NCI-H1930 (cell line): Measurements from ENCODE around the gene BAMBI.

Experiments
- DNase-seq, 2 experiments: peaks; one replicate each; lab custom pipeline; 2025; lab: John Stamatoyannopoulos, UW

Gene BAMBI

DNA sequence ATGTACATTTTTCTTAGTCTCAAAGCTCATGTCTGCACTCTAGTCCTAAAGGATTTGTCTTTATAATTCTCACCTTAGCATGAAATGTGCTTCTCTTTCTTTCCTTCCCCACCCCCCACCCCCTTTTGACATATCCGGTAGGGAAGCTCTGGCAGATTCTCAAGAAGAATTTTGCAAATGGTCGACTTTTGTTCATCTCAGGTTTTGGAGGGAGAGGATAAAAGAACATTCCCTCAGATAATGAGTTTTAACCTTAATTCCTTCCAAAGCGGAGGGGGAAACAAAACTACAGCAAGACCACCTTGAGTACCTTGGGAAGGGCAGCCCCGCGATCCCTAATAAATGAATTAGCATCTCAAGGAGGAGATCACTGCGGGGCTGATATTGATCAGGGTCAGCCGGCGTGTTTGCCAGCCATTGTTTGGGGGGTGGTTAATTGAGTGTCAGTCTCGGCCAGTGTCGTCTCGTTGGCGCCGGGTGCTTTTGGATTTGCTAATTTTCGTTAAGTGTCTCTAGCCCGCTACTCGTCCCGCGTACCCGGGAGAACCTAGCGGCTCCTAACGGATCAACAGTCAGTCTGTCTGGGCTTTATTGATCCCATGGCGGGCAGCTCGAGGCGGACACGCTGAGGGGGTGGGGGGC, 874 bp upstream of the BAMBI start:
- DNase-seq: no peak

DNA sequence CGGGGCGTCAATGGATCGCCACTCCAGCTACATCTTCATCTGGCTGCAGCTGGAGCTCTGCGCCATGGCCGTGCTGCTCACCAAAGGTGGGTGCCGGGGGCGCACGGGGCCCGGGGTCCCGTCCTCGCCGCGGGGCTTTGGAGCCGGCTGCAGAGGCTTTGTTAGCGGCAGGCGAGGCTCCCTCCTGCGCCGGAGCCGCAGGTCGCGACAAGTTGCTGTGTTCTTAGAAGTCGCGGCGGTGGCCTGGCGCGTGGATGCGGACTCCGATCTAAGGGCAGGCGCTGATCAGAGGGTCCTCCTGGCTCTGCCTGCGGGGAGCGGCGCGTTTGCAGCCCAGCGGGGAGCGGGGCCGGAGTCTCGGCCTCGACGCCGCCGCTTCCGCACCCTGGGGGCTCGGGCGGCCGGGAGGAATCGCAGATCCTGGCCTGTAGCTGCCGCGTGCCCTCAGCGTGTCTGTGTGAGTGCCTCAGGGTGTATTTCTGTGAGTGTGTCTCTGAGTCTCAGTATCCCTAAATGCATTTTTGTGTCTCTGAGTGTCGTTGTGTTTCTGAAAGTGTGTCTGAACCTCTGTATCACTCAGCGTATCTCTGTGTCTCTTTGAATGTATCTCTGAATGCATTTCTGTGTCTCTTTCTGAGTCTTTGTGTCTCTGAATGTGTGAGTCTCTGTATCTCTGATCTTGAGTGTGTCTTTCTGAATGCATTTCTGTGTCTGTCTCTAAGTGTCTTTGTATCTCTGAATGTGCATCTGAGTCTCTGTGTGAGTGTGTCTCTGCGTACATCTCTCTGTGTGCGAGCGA, 766 bp downstream of the BAMBI start:
- no peak for DNase-seq

- no peak for DNase-seq
Observed at GRCh38 chr10:28678687-28679457, 1.6 kb downstream of the BAMBI start.

DNA sequence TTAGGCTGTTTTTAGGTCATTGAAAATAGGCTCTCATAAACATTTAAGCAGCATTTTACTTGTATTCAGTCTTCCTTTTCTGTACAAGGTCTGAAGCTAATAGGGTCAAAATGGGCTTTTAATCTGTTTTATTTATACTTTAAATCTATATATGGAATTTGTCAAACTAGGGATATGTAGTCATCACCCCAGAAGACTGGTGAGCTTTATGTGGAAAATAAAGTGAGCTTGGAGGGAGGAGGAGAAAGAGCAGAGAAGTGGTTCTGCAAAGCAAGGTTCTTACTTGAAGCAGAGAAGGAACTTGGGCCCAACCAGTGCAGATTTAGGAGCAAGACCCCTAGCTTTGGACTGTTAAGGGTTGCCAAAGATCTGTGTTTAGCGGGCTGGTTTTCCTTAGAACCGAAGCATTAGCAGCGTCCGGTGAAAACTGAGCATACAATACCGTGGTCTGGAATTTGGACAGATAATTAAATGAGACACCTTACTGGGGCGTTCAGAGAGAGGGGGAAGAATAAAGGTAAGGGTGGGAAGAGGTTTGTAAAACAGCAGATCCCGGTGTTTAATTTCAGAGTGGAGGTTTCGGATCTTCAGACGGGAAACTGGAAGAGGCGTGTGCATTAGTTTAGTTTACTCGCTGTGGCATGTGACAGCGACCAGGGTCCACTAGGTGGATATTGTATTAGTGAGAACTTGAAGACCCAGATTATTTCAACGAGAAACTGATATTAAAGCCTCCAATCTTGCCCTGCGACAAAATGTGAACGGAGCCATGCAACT, 2.4 kb downstream of the BAMBI start:
- DNase-seq: no peak

DNA sequence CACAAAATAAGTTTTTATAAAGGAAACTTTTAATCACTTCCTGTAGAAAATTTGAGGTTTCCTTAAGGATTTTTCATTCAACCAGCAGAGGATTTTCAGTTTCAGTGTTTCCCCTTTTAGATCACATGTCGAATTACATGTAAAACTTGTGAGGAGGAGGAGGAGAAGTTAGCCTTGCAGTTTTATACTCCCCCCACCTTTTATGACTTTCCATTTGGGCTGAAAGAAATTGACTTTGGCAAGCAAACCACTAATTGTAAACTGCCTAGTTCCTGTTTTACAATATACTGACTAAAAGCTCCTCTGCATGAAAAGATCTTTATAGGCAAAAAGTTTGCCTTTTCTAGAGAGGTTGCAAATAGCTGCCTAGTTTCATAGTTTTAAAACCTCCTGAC, 3.0 kb downstream of the BAMBI start:
- no peak for DNase-seq

DNA sequence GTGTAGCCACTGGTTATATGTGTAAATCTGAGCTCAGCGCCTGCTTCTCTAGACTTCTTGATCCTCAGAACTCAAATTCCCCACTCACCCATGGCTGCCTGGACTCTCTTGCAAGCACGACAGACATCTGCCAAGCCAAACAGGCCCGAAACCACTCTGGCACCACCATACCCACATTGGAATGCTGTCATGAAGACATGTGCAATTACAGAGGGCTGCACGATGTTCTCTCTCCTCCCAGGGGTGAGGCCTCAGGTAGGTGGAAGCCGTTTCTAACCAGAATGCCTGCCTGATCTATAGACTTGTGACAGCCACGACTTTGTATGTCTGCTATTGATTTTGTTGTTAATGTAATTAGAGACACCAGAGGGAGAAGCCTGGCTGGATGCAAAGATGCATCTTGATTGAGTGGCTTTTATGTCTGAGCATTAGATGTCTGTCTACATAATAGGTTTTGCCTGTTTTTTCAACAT, 4.0 kb downstream of the BAMBI start:
- DNase-seq: no peak

DNA sequence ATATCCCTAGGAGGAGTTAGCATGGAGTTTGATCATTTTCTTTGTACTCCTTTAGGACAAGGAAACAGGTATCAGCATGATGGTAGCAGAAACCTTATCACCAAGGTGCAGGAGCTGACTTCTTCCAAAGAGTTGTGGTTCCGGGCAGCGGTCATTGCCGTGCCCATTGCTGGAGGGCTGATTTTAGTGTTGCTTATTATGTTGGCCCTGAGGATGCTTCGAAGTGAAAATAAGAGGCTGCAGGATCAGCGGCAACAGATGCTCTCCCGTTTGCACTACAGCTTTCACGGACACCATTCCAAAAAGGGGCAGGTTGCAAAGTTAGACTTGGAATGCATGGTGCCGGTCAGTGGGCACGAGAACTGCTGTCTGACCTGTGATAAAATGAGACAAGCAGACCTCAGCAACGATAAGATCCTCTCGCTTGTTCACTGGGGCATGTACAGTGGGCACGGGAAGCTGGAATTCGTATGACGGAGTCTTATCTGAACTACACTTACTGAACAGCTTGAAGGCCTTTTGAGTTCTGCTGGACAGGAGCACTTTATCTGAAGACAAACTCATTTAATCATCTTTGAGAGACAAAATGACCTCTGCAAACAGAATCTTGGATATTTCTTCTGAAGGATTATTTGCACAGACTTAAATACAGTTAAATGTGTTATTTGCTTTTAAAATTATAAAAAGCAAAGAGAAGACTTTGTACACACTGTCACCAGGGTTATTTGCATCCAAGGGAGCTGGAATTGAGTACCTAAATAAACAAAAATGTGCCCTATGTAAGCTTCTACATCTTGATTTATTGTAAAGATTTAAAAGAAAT, 4.8 kb downstream of the BAMBI start:
- DNase-seq: no peak

- no peak for DNase-seq
Observed at GRCh38 chr10:28684157-28684985, 7.0 kb downstream of the BAMBI start.

DNA sequence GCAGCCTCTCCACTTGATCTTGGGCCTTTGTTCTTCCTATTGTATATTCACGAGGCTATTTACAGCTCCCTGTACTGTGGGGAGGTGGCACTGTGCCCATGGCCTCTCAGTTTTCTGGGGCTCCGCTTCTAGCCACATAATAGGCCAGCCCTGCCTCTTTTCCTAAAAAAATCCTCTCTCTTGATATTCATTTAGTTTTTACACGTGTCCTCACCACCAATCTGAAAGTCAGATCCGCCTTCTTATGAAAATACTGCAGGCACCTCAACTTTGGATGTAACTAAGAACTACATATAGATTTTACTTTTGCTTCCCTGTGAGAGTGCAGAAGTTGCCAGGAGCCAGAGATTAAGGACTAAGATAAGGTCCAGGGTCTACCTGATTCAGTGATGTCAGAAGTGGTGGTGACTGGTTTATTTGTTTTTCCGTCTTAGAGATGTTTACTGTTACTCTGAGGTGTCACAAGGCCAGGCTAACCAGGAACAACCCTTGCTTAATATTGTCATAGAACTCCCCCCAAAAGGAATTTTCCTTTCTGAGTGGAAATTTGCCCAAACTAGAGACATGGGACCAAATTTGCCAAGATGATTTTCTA, 7.8 kb downstream of the BAMBI start:
- no peak for DNase-seq

DNA sequence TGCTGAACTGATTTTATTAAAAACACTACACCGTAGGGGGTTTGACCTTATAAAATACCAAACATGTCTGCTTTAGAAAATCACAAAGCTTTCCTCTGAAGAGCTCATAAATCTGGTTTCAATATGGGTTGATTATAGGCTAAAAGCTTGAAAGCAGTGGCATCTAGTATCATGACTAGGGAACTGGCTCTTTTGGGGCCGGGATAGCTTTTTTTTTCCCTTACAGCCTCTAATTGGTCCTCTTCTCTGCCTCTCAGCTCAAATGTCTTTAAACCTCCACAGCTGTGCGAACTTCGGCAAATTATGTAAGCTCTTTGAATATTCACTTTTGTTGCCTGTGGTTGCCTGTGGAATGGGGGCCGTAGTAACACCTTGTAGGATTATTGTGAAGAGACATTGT, 8.4 kb downstream of the BAMBI start:
- DNase-seq: no peak

DNA sequence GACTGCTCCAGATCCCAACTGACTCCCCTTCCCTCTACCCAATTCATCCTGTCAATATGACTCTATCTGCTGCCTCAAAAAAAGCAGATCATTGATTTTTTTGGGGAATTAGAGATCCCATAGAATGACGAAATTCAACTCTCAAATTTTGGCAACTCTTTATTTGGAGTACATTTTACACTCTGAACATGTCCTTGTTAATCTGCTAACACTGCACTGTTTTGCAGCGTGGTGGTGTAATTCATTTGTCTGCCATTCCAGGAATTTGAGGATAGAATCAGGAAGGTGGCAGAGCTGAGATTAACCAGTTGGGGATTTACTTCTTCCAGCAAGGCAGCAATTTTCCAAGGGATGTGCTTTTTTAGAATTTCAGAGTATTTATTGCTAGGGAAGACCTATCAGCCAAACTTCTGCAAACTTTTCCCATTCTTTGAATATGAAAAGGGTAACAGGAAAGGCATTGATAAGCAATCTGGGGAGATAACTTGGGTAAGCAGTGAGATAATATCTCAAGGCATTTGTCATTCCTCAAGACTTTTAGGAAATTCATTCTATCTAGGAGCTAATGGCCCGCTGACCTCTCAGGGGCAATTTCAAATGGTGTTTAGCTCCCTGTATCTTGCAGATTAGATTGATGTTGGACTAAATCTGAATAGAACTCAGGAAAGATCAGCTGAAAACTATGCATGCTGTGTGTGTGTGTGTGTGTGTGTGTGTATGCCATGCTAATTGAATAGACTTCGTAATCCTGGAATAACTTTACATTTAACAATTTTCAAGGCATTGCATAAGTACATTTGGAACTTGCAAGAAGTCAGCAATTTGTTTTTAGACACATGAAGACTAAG, 9.7 kb downstream of the BAMBI start:
- DNase-seq: no peak

DNA sequence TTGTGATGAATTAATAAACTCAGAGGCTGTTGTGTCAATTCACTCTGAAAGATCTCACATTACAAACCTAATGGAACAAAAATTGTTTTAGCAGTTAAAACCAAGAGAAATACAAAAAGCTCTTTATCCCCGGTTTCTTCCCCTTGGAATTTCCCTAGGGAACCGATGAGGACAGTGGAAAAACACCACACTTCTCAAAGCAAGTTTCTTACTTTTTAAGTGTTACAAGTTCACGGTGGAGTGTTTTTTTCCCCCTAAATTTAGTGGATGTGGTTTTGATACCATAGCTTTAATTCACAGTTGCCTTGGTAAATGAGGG, 10.3 kb downstream of the BAMBI start:
- no peak for DNase-seq

DNA sequence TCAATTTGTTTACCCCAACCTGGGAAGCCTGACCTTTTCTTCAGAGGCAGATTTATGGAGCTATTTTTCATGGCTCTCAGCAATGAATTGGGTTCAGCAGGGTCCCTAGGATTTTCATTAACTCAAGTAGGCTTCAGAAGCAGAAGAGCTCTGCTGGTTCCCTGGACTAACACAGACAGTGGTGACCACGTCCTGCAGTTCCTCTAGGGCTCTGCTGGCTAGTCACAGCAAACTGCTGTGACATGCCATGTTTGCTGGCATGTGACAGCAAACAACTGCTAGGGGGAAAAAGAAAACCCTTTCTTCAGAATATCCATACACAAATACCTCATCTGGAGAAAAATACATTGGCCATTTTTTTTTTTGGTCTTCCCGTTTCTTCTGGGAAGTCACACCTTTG, 13.2 kb downstream of the BAMBI start:
- no peak for DNase-seq

DNA sequence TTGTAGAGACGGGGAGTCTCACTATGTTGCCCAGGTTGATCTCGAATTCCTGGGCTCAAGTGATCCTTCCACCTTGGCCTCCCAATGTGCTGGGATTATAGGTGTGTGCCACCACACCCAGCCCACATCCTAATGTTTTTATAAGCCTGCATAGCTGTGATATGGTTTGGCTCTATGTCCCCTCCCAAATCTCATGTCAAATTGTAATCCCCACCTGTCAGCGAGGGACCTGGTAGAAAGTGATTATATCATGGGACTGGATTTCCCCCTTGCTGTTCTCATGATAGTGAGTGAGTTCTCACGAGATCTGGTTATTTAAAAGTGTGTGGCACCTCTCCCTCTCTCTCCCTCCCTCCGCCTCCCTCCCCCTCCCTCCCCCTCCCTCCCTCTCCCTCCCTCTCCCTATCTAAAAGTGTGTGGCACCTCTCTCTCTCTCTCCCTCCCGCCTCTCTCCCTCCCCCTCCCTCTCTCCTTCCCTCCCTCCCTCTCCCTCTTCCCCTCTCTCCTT, 13.9 kb downstream of the BAMBI start:
- no peak for DNase-seq

GRCh38 chr10:28692050-28692449, 14.7 kb downstream of the BAMBI start:
- no peak for DNase-seq

- no peak for DNase-seq
Observed at GRCh38 chr10:28694530-28694929, 17.2 kb downstream of the BAMBI start.

DNA sequence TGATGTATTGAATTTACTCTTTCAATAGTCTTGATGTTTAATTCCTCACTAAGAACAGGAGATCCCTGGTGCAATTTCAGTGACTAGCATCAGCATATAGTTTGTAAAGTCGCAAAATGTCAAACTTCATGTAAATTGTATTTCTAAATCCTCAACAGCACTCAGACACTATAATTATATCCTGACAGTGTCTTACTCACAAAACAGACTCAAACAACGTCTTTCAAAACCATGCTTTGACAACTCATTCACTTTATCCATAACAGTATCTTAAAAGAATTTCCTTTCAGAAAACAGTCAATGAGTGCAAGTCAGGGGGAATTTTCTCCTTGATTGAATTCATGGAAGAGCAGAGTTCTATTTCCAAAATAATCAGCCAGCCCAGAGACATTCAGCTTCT, 20.8 kb downstream of the BAMBI start:
- DNase-seq: no peak

- no peak for DNase-seq
Observed at GRCh38 chr10:28704464-28705161, 27.3 kb downstream of the BAMBI start.
